Stimulated activated naive CD4-positive, alpha-beta T cell (primary cell): ENCODE measurements around the gene WSCD2.

ENCODE experiments used
- DNase-seq, 6 experiments: peaks; one replicate each; lab custom pipeline; 2025; lab: John Stamatoyannopoulos, UW

WSCD2 gene

GRCh38 chr12:108268397-108268796, 139.3 kb downstream of the WSCD2 start:
- DNase-seq = no peak

- no peak for DNase-seq
Measured at GRCh38 chr12:108269224-108269623, 140.1 kb downstream of the WSCD2 start.

- DNase-seq = no peak
Measured at GRCh38 chr12:108270035-108270848, 141.2 kb downstream of the WSCD2 start.

- no peak for DNase-seq
Measured at GRCh38 chr12:108270849-108271143, 141.7 kb downstream of the WSCD2 start.

- DNase-seq = no peak
Measured at GRCh38 chr12:108271951-108272872, 143.1 kb downstream of the WSCD2 start.

- DNase-seq = no peak
Measured at GRCh38 chr12:108273217-108273616, 144.1 kb downstream of the WSCD2 start.

- no peak for DNase-seq
Measured at GRCh38 chr12:108277613-108278012, 148.5 kb downstream of the WSCD2 start.

GRCh38 chr12:108282160-108282559, 153.1 kb downstream of the WSCD2 start:
- no peak for DNase-seq

GRCh38 chr12:108282676-108283075, 153.6 kb downstream of the WSCD2 start:
- no peak for DNase-seq

- no peak for DNase-seq
Measured at GRCh38 chr12:108284163-108284562, 155.1 kb downstream of the WSCD2 start.

- DNase-seq = no peak
Measured at GRCh38 chr12:108285016-108285415, 155.9 kb downstream of the WSCD2 start.

GRCh38 chr12:108287227-108287626, 158.1 kb downstream of the WSCD2 start:
- DNase-seq = no peak

GRCh38 chr12:108289350-108290161, 160.5 kb downstream of the WSCD2 start:
- no peak for DNase-seq

- no peak for DNase-seq
Measured at GRCh38 chr12:108295641-108296040, 166.6 kb downstream of the WSCD2 start.

GRCh38 chr12:108296945-108297344, 167.9 kb downstream of the WSCD2 start:
- DNase-seq = no peak

GRCh38 chr12:108297424-108297823, 168.3 kb downstream of the WSCD2 start:
- DNase-seq = no peak

GRCh38 chr12:108297895-108298760, 169.0 kb downstream of the WSCD2 start:
- no peak for DNase-seq

GRCh38 chr12:108298761-108299275, 169.7 kb downstream of the WSCD2 start:
- DNase-seq = no peak

GRCh38 chr12:108299516-108299915, 170.4 kb downstream of the WSCD2 start:
- DNase-seq = no peak
